ENCODE data around the gene PRPF31. TPM values are rescaled to one million over a fixed set of nuclear protein-coding genes. Genes with fewer than 3 reads are reported as not detected.

PRPF31 gene
- polyA plus RNA-seq, 1 donor (not counting 4 experiments of a cell fraction or from before 2014, with no cell fraction given), result 42.2 TPM

- no peaks in the 10 kb centered on the region for H4K20me1 ChIP-seq (ENCODE audit: control insufficient read depth, extremely low read depth, insufficient read depth, low read length)
- H3K4me1 ChIP-seq (ENCODE audit: control insufficient read depth, extremely low read depth, insufficient read depth, low read length), result peaks cover 12% of the 10 kb centered on the region
- H2AFZ ChIP-seq (ENCODE audit: control insufficient read depth, low read length), result no peak overlapping the region
- peaks cover 5 to 13% of the 10 kb centered on the region in 2 experiments for H3K36me3 ChIP-seq (ENCODE audit: control insufficient read depth in 2 of 2, extremely low read depth in 1 of 2, insufficient read depth in 2 of 2, low read length in 2 of 2)
- no peak for DNase-seq (ENCODE audit: low read depth, low spot score)
- H3K4me2 ChIP-seq (ENCODE audit: control insufficient read depth, extremely low read depth, insufficient read depth, low read depth, low read length), result peak overlapping the region; percentile 81
- no peaks in the 10 kb centered on the region for H3K9me1 ChIP-seq (ENCODE audit: control insufficient read depth, extremely low read depth, insufficient read depth, low read length)
- dilution Hi-C loops (cut with MboI; ENCODE audit: extremely low pct_ligation_motif_present, low sequenced_read_pairs), result no loop called here
- no peaks in the 10 kb centered on the region for H3K27me3 ChIP-seq (ENCODE audit: control insufficient read depth, extremely low read depth, insufficient read depth, low read length)
- no peaks in the 10 kb centered on the region for H3K9me3 ChIP-seq (ENCODE audit: control insufficient read depth, low read depth, low read length)
- TF ChIP-seq EZH2 (IDR thresholded peaks at IDR 0.05; ENCODE audit: low read length) (no peak), CTCF (optimal IDR thresholded peaks at IDR 0.05 in 1 of 3, IDR thresholded peaks at IDR 0.05 in 1 of 3, conservative IDR thresholded peaks at IDR 0.05 in 1 of 3; ENCODE audit: extremely low read depth in 1 of 3, insufficient read depth in 2 of 3, low read length in 3 of 3) (no peak)
- peak overlapping the region; percentile 95 for H3K9ac ChIP-seq (ENCODE audit: control insufficient read depth, extremely low read depth, insufficient read depth, low read length)
- peaks cover 27% of the 10 kb centered on the region for H3K79me2 ChIP-seq (ENCODE audit: control insufficient read depth, insufficient read depth, low read length)
- peak; percentile 9 for FAIRE-seq
- H3K27ac ChIP-seq (ENCODE audit: control insufficient read depth, insufficient read depth, low read length), result peak overlapping the region; percentile 96
- H3K4me3 ChIP-seq (ENCODE audit: control insufficient read depth in 2 of 3, extremely low read depth in 1 of 3, insufficient read depth in 2 of 3, low read depth in 1 of 3, low read length in 3 of 3), result peak overlapping the region; percentile 50 to 90 (median 89)
Observed at GRCh38 chr19:54114340-54115108, 1.0 kb upstream of the PRPF31 start.

- no peaks in the 10 kb centered on the region for H4K20me1 ChIP-seq (ENCODE audit: control insufficient read depth, extremely low read depth, insufficient read depth, low read length)
- H3K4me2 ChIP-seq (ENCODE audit: control insufficient read depth, extremely low read depth, insufficient read depth, low read depth, low read length), result no peak overlapping the region
- no peak for DNase-seq (ENCODE audit: low read depth, low spot score)
- H3K9ac ChIP-seq (ENCODE audit: control insufficient read depth, extremely low read depth, insufficient read depth, low read length), result no peak overlapping the region
- no peak overlapping the region for H3K4me3 ChIP-seq (ENCODE audit: control insufficient read depth in 2 of 3, extremely low read depth in 1 of 3, insufficient read depth in 2 of 3, low read depth in 1 of 3, low read length in 3 of 3)
- dilution Hi-C loops (cut with MboI; ENCODE audit: extremely low pct_ligation_motif_present, low sequenced_read_pairs), result no loop called here
- H3K36me3 ChIP-seq (ENCODE audit: control insufficient read depth in 2 of 2, extremely low read depth in 1 of 2, insufficient read depth in 2 of 2, low read length in 2 of 2), result peaks cover 34 to 49% of the 10 kb centered on the region in 2 experiments
- peaks cover 8% of the 10 kb centered on the region for H3K4me1 ChIP-seq (ENCODE audit: control insufficient read depth, extremely low read depth, insufficient read depth, low read length)
- no peak for TF ChIP-seq EZH2 (IDR thresholded peaks at IDR 0.05; ENCODE audit: low read length)
- H3K9me1 ChIP-seq (ENCODE audit: control insufficient read depth, extremely low read depth, insufficient read depth, low read length), result no peaks in the 10 kb centered on the region
- no peaks in the 10 kb centered on the region for H3K9me3 ChIP-seq (ENCODE audit: control insufficient read depth, low read depth, low read length)
- FAIRE-seq, result no peak
- H2AFZ ChIP-seq (ENCODE audit: control insufficient read depth, low read length), result no peak overlapping the region
- H3K79me2 ChIP-seq (ENCODE audit: control insufficient read depth, insufficient read depth, low read length), result peaks cover 11% of the 10 kb centered on the region
- H3K27ac ChIP-seq (ENCODE audit: control insufficient read depth, insufficient read depth, low read length), result no peak overlapping the region
- no peaks in the 10 kb centered on the region for H3K27me3 ChIP-seq (ENCODE audit: control insufficient read depth, extremely low read depth, insufficient read depth, low read length)
Observed at GRCh38 chr19:54121259-54121658, 5.7 kb downstream of the PRPF31 start.

Data from keratinocyte (primary cell).